WI38 (cell line): ENCODE measurements around the gene ST3GAL2.
A peak's percentile ranks its signal among the peaks of the same experiment; 100 is the strongest.

Experiments
- H3K4me3 ChIP-seq: 2 replicates; pipeline ENCODE4 v1.5.1; 2011; ENCODE audit warnings: low read depth, mild to moderate bottlenecking, control low read depth, low read length
- CTCF ChIP-seq: IDR thresholded peaks from 2 replicates; pipeline ENCODE4 v1.5.1; 2012; ENCODE audit warnings: low read depth, mild to moderate bottlenecking, control low read depth, low read length

Gene ST3GAL2

GRCh38 chr16:70380919-70381603, 57.8 kb downstream of the ST3GAL2 start:
- TF ChIP-seq CTCF = no peak
- H3K4me3 ChIP-seq = peak overlapping the region; percentile 86

DNA sequence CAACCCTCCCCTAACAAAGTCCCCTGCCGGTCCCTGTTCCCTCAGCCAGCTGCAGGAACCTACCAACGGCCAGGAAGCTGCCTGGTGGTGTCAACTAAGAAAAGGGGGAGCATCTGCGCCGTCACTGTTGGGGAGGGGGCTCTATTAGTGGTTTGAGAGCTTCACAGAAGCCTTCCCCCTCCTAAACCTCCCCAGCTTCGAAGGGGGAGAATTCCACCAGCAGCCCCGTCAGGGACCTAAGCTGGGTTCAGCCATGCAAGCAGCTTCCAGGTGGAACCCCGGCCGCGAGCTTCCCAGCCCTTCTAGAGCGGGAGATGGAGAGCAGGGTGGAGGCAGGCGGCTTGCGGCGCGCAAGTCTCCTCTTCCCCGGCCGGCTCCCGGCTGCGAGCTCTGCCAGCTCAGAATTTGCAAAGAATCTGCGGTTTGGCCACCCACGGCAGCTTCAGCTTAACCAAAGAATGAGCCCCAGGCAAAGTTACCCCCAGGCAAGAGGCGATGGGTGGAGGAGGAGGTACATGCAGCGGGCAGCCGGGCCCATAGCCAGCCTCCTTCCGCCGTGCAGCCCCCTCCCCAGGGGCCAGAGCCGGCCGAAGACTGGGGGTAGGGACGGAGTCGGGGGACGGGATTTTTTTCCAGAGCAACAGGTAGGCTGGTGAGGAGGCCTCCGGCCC, 58.5 kb downstream of the ST3GAL2 start:
- H3K4me3 ChIP-seq = peak overlapping the region; percentile 86
- no peak for TF ChIP-seq CTCF

GRCh38 chr16:70378869-70379493, 59.9 kb downstream of the ST3GAL2 start:
- no peak for TF ChIP-seq CTCF
- H3K4me3 ChIP-seq = no peak overlapping the region

- TF ChIP-seq CTCF = no peak
- no peak overlapping the region for H3K4me3 ChIP-seq
These were observed 61.1 kb downstream of the ST3GAL2 start for GRCh38 chr16:70377782-70378181.

DNA sequence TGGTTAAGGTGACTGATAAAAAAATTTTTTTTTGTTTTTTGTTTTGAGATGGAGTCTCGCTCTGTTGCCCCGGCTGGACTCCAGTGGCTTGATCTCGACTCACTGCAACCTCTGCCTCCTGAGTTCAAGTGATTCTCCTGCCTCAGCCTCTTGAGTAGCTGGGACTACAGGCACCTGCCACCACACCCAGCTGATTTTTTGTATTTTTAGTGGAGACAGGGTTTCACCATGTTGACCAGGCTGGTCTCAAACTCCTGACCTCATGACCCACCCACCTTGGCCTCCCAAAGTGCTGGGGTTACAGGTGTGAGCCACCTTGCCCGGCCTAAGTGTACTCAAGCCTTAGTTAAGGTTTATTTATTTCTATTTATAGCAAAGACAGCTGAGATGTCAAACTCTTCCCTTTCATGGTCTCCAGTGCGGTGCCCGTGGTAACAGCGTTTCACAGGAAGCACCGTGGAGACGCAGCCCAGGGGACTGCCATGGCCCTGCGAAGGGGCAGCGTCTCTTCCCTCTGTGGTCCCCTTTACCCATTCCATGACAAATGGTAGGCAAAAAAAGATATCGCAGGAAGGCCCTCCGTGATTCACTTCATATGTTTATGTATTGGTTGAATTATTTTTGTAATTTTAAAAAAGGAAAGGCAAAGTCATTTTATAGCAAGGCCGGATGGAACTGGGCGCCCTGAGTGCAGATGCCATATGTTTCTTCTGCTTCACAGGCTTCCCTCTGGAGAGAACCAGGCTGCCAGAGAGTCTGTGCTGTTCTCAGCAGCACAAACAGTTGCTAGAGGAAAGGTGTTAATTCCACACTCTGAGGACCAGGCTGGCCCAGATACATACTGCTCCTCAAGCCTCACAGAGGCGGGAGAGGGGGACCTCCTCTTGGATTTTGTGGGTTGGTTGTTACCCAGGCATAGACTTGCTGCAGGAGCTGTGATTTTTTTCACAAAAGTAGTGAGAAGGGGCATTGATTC, 63.0 kb downstream of the ST3GAL2 start:
- no peak overlapping the region for H3K4me3 ChIP-seq
- TF ChIP-seq CTCF = no peak

GRCh38 chr16:70374213-70374612, 64.7 kb downstream of the ST3GAL2 start:
- no peak for TF ChIP-seq CTCF
- no peak overlapping the region for H3K4me3 ChIP-seq
